Nephron progenitor cell (in vitro differentiated cells): Measurements from ENCODE around the gene RNF126.
"Not testable (repeated sequence)": the region's sequence is repeated elsewhere in the genome, so short reads cannot be mapped to it uniquely, and the experiment has no call there.

Source experiments
- DNase-seq: peaks from one replicate; pipeline ENCODE4 v3.0.0; 2021
- H3K27ac Mint-ChIP-seq: 2 replicates; pipeline ENCODE4 v1.8.0; 2021; ENCODE audit warnings: mild to moderate bottlenecking, moderate library complexity, mixed read lengths
- H3K27me3 Mint-ChIP-seq: 2 replicates; pipeline ENCODE4 v1.8.0; 2021; ENCODE audit warnings: mild to moderate bottlenecking, low read depth, mixed read lengths; ENCODE audit not compliant: poor library complexity
- H3K36me3 Mint-ChIP-seq: 2 replicates; pipeline ENCODE4 v1.8.0; 2021; ENCODE audit warnings: low read depth, mixed read lengths
- H3K4me1 Mint-ChIP-seq: 2 replicates; pipeline ENCODE4 v1.8.0; 2021; ENCODE audit warnings: mixed read lengths
- H3K4me3 Mint-ChIP-seq: 2 replicates; pipeline ENCODE4 v1.8.0; 2021; ENCODE audit warnings: mild to moderate bottlenecking, moderate library complexity, mixed read lengths
- H3K9me3 Mint-ChIP-seq: 2 replicates; pipeline ENCODE4 v1.8.0; 2021; ENCODE audit warnings: mild to moderate bottlenecking, moderate library complexity, mixed read lengths
- TF ChIP-seq, protein P1 (sequence below): fragments of 200-600 bp; sonication (generic); IDR thresholded peaks from 2 replicates; pipeline ENCODE4 v1.5.0; 2021; ENCODE audit warnings: antibody characterized with exemption

RNF126 gene

DNA sequence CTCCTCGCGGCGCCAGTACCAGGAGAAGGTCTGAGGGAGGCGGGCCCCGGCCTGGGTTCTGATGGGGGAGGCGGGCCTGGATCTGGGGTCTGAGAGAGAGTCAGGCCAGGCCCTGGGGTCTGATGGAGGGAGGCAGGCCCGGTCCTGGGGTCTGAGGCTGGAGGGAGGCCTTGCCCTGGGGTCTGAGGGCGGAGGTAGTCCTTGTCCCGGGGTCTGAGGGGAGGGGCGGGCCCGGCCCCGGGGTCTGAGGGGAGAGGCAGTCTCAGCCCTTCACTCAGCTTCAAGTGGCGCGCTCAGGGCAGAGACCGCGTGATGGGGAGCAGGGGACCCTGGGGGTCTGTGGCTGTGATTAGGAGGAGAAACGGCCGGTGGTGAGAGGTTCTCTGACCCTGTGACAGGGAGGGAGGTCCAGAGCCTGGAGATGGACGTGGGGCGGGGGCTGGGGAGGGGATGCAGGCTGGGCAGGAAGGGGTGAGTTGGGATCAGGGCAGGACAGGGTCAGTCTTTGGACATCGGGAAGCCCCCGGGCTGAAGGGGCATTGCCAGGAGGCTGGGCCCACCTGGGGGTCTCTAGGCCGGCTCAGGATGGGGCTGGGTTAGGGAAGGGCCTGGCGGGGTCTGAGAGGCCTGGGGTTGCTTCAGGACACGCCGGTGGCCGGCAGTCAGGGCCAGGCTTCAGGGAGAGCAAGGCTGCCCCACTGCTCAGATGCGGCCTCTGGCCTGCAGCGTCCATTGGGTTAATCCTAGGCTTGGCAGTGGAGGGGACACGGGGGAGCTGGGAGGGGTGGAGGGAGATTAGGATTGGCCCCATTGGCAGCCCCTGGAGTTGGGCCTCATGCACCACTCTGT lies 54.6 kb downstream of the RNF126 start:
- DNase-seq: no peak
- no peak overlapping the region for H3K4me3 Mint-ChIP-seq
- peaks cover 7% of the 10 kb centered on the region for H3K9me3 Mint-ChIP-seq
- no peaks in the 10 kb centered on the region for H3K27me3 Mint-ChIP-seq
- no peak overlapping the region for H3K27ac Mint-ChIP-seq
- TF ChIP-seq, protein P1, sequence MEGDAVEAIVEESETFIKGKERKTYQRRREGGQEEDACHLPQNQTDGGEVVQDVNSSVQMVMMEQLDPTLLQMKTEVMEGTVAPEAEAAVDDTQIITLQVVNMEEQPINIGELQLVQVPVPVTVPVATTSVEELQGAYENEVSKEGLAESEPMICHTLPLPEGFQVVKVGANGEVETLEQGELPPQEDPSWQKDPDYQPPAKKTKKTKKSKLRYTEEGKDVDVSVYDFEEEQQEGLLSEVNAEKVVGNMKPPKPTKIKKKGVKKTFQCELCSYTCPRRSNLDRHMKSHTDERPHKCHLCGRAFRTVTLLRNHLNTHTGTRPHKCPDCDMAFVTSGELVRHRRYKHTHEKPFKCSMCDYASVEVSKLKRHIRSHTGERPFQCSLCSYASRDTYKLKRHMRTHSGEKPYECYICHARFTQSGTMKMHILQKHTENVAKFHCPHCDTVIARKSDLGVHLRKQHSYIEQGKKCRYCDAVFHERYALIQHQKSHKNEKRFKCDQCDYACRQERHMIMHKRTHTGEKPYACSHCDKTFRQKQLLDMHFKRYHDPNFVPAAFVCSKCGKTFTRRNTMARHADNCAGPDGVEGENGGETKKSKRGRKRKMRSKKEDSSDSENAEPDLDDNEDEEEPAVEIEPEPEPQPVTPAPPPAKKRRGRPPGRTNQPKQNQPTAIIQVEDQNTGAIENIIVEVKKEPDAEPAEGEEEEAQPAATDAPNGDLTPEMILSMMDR: no peak
- H3K36me3 Mint-ChIP-seq: peaks cover 16% of the 10 kb centered on the region
- peaks cover 12% of the 10 kb centered on the region for H3K4me1 Mint-ChIP-seq

DNA sequence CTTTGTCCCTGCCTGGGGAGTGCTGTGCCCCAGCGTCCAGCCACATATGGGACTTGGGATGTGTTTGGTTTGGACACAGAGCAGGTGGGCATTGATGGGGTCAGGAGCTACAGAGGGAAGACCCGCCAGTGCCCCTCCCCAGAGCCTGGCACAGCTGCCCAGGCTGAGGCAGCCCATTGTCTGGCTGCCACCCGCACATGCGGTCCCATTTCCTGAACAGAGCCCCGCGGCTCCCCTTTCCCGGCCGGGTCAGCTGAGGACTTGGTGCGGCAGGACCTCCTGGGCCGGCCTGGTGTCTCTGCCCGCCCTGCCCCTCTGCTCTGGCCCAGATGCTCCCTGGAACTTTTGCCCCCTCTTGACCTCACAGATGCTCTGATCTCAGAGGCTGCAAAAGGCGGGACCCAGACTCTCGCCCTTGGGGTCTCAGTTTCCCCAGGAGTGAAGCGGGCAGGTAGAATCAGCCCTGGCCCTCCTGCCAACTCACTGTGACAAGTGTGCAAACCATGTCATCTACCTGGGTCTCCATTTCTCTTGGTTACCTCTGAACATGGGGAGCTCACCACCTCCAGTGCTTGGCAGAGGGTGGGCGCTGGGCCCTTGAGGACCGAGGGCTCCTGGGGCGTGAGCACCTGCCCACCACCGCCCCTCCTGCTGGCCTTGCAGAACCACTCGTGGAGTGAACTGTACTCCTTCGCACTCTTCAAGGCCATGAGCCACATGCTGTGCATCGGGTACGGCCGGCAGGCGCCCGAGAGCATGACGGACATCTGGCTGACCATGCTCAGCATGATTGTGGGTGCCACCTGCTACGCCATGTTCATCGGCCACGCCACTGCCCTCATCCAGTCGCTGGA lies 55.5 kb downstream of the RNF126 start:
- no peak for DNase-seq
- Mint-ChIP-seq H3K4me3 (no peak overlapping the region), H3K9me3 (peaks cover 9% of the 10 kb centered on the region), H3K27me3 (no peaks in the 10 kb centered on the region), H3K27ac (no peak overlapping the region), H3K4me1 (peaks cover 12% of the 10 kb centered on the region), H3K36me3 (peaks cover 10% of the 10 kb centered on the region)
- TF ChIP-seq, protein P1: no peak

DNA sequence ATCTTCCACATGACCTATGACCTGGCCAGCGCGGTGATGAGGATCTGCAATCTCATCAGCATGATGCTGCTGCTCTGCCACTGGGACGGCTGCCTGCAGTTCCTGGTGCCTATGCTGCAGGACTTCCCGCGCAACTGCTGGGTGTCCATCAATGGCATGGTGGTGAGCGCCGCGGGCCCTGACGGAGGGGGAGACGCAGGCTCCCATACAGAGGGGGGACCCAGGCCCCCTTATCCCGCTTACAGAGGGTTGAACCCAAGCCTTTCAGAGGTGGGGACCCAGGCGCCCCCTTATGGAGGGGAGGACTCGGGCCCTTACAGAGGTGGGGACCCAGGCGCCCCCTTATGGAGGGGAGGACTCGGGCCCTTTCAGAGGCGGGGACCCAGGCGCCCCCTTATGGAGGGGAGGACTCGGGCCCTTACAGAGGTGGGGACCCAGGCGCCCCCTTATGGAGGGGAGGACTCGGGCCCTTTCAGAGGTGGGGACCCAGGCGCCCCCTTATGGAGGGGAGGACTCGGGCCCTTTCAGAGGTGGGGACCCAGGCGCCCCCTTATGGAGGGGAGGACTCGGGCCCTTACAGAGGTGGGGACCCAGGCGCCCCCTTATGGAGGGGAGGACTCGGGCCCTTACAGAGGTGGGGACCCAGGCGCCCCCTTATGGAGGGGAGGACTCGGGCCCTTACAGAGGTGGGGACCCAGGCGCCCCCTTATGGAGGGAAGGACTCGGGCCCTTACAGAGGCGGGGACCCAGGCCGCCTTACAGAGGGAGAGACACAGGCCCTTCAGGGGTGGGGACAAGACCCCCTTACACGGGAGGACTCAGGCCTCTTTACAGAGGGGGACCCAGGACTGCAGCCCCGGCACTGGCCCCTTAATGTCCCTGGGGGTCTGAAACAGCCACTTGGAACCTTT lies 57.7 kb downstream of the RNF126 start:
- H3K27me3 Mint-ChIP-seq, H3K36me3 Mint-ChIP-seq, H3K4me3 Mint-ChIP-seq, H3K4me1 Mint-ChIP-seq, DNase-seq, H3K27ac Mint-ChIP-seq: not testable (repeated sequence)
- H3K9me3 Mint-ChIP-seq: peaks cover 26% of the 10 kb centered on the region

DNA sequence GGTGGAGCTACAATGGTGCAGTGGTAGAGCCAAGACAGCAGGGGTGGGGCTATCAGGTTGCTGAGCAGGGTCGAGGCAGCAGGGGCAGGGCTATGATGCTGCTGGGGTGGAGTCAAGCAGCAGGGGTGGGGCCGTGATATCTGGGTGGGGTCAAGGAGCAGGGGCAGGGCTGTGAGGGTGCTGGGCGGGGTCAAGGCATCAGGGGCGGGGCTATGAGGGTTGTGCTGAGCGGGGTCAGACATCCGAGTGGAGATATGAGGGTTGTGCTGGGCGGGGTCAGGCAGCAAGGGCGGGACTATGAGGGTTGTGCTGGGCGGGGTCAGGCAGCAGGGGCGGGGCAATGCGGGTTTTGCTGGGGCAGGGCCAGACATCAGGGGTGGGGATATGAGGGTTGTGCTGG lies 58.7 kb downstream of the RNF126 start:
- Mint-ChIP-seq H3K9me3 (peaks cover 30% of the 10 kb centered on the region), H3K27ac (no peak overlapping the region), H3K36me3 (no peaks in the 10 kb centered on the region), H3K27me3 (peaks cover 17% of the 10 kb centered on the region), H3K4me3 (no peak overlapping the region), H3K4me1 (no peaks in the 10 kb centered on the region)
- TF ChIP-seq, protein P1: no peak
- no peak for DNase-seq

DNA sequence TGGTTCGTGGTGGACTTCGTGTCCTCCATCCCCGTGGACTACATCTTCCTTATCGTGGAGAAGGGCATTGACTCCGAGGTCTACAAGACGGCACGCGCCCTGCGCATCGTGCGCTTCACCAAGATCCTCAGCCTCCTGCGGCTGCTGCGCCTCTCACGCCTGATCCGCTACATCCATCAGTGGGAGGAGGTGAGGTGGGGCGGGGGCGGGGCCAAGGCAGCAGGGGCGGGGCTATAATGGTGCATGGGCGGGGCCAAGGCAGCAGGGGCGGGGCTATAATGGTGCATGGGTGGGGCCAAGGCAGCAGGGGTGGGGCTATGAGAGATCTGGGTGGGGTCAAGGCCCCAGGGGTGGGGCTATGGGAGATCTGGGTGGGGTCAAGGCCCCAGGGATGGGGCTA lies 59.2 kb downstream of the RNF126 start:
- DNase-seq, H3K27ac Mint-ChIP-seq: not testable (repeated sequence)
- H3K27me3 Mint-ChIP-seq: peaks cover 17% of the 10 kb centered on the region

DNA sequence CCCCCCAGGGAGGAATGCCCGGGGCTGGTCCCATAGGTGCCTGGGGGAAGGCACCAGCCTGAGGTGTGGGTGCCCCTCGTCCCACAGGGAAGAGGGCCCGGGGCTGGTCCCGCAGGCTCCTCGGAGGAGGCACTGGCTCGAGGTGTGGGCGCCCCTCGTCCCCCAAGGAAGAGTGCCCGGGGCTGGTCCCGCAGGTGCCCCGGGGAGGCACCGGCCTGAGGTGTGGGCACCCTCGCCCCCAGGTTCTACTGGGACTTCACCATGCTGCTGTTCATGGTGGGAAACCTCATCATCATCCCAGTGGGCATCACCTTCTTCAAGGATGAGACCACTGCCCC lies 59.7 kb downstream of the RNF126 start:
- not testable (repeated sequence) for DNase-seq, H3K36me3 Mint-ChIP-seq, H3K27ac Mint-ChIP-seq, H3K4me1 Mint-ChIP-seq, H3K4me3 Mint-ChIP-seq
- peaks cover 17% of the 10 kb centered on the region for H3K27me3 Mint-ChIP-seq
- peaks cover 30% of the 10 kb centered on the region for H3K9me3 Mint-ChIP-seq

More for the DNA sequence above, 59.2 kb downstream of the RNF126 start:
- not testable (repeated sequence) for H3K36me3 Mint-ChIP-seq, H3K4me3 Mint-ChIP-seq, H3K4me1 Mint-ChIP-seq
- peaks cover 30% of the 10 kb centered on the region for H3K9me3 Mint-ChIP-seq
